ENCODE results near the gene AKAP13. TPM values are rescaled to one million over a fixed set of nuclear protein-coding genes. Genes with fewer than 3 reads are reported as not detected.

Gene AKAP13
- total RNA-seq, 1 donor from 2014 or later: 145 TPM

- no peaks in the 10 kb centered on the region for H3K36me3 Mint-ChIP-seq (ENCODE audit: unreplicated experiment)
- H3K27me3 Mint-ChIP-seq (ENCODE audit: unreplicated experiment): no peaks in the 10 kb centered on the region
- H3K4me3 Mint-ChIP-seq (ENCODE audit: unreplicated experiment): no peak overlapping the region
- H3K27ac Mint-ChIP-seq (ENCODE audit: unreplicated experiment): no peak overlapping the region
- H3K9me3 Mint-ChIP-seq (ENCODE audit: unreplicated experiment): no peaks in the 10 kb centered on the region
- TF ChIP-seq CTCF (IDR thresholded peaks at IDR 0.05; ENCODE audit: partially characterized antibody, unreplicated experiment): no peak
- no peak for DNase-seq
- peaks cover 10% of the 10 kb centered on the region for H3K4me1 Mint-ChIP-seq (ENCODE audit: low read depth, unreplicated experiment)
Measured at GRCh38 chr15:85517086-85517485, 136.7 kb downstream of the AKAP13 start.

- no peak for DNase-seq
- peaks cover 7% of the 10 kb centered on the region for H3K4me1 Mint-ChIP-seq (ENCODE audit: low read depth, unreplicated experiment)
- no peaks in the 10 kb centered on the region for H3K9me3 Mint-ChIP-seq (ENCODE audit: unreplicated experiment)
- no peak overlapping the region for H3K27ac Mint-ChIP-seq (ENCODE audit: unreplicated experiment)
- H3K36me3 Mint-ChIP-seq (ENCODE audit: unreplicated experiment): no peaks in the 10 kb centered on the region
- no peak for TF ChIP-seq CTCF (IDR thresholded peaks at IDR 0.05; ENCODE audit: partially characterized antibody, unreplicated experiment)
- H3K27me3 Mint-ChIP-seq (ENCODE audit: unreplicated experiment): no peaks in the 10 kb centered on the region
- H3K4me3 Mint-ChIP-seq (ENCODE audit: unreplicated experiment): no peak overlapping the region
Measured at GRCh38 chr15:85518979-85519761, 138.8 kb downstream of the AKAP13 start.

GRCh38 chr15:85520650-85521049, 140.2 kb downstream of the AKAP13 start:
- H3K27ac Mint-ChIP-seq (ENCODE audit: unreplicated experiment): no peak overlapping the region
- TF ChIP-seq CTCF (IDR thresholded peaks at IDR 0.05; ENCODE audit: partially characterized antibody, unreplicated experiment): no peak
- no peaks in the 10 kb centered on the region for H3K36me3 Mint-ChIP-seq (ENCODE audit: unreplicated experiment)
- no peaks in the 10 kb centered on the region for H3K27me3 Mint-ChIP-seq (ENCODE audit: unreplicated experiment)
- H3K4me3 Mint-ChIP-seq (ENCODE audit: unreplicated experiment): no peak overlapping the region
- peaks cover 7% of the 10 kb centered on the region for H3K4me1 Mint-ChIP-seq (ENCODE audit: low read depth, unreplicated experiment)
- no peak for DNase-seq
- no peaks in the 10 kb centered on the region for H3K9me3 Mint-ChIP-seq (ENCODE audit: unreplicated experiment)

GRCh38 chr15:85523530-85523929, 143.1 kb downstream of the AKAP13 start:
- DNase-seq: no peak
- Mint-ChIP-seq H3K9me3 (ENCODE audit: unreplicated experiment) (no peaks in the 10 kb centered on the region), H3K27ac (ENCODE audit: unreplicated experiment) (no peak overlapping the region), H3K4me3 (ENCODE audit: unreplicated experiment) (no peak overlapping the region), H3K4me1 (ENCODE audit: low read depth, unreplicated experiment) (peaks cover 7% of the 10 kb centered on the region), H3K27me3 (ENCODE audit: unreplicated experiment) (no peaks in the 10 kb centered on the region), H3K36me3 (ENCODE audit: unreplicated experiment) (no peaks in the 10 kb centered on the region)
- TF ChIP-seq CTCF (IDR thresholded peaks at IDR 0.05; ENCODE audit: partially characterized antibody, unreplicated experiment): no peak

- H3K9me3 Mint-ChIP-seq (ENCODE audit: unreplicated experiment): peaks cover 6% of the 10 kb centered on the region
- no peak for TF ChIP-seq CTCF (IDR thresholded peaks at IDR 0.05; ENCODE audit: partially characterized antibody, unreplicated experiment)
- H3K27me3 Mint-ChIP-seq (ENCODE audit: unreplicated experiment): no peaks in the 10 kb centered on the region
Measured at GRCh38 chr15:85525755-85526154, 145.4 kb downstream of the AKAP13 start.

More at GRCh38 chr15:85525755-85526154, 145.4 kb downstream of the AKAP13 start:
- no peak for DNase-seq
- Mint-ChIP-seq H3K4me3 (ENCODE audit: unreplicated experiment) (no peak overlapping the region), H3K4me1 (ENCODE audit: low read depth, unreplicated experiment) (peaks cover 18% of the 10 kb centered on the region), H3K27ac (ENCODE audit: unreplicated experiment) (no peak overlapping the region), H3K36me3 (ENCODE audit: unreplicated experiment) (no peaks in the 10 kb centered on the region)
